Coronary artery (tissue), 2 donors: Measurements from ENCODE around the gene CD79B.
"Not testable (repeated sequence)": the region's sequence is repeated elsewhere in the genome, so short reads cannot be mapped to it uniquely, and the experiment has no call there.

Experiments used
- DNase-seq: peaks from one replicate; pipeline ENCODE4 v3.0.0-alpha.2; 2017; ENCODE audit warnings: low spot score
- H3K27ac ChIP-seq, 2 donors: fragments of 200-600 bp; sonication (generic); one replicate each; pipeline ENCODE4 v1.5.1; 2016 to 2019
- H3K4me3 ChIP-seq: fragments of 200-600 bp; sonication (generic); 2 replicates; pipeline ENCODE4 v1.5.1; 2016; ENCODE audit warnings: mild to moderate bottlenecking, moderate library complexity
- CTCF ChIP-seq: fragments of 200-600 bp; sonication (generic); IDR thresholded peaks from one replicate; pipeline ENCODE4 v1.5.1; 2019; ENCODE audit warnings: antibody characterized with exemption

The CD79B gene

GRCh38 chr17:63926164-63926563 is 6.0 kb downstream of the CD79B start:
- DNase-seq: no peak
- no peak for TF ChIP-seq CTCF
- no peak overlapping the region for H3K27ac ChIP-seq
- H3K4me3 ChIP-seq: no peak overlapping the region

GRCh38 chr17:63925615-63926014 is 6.5 kb downstream of the CD79B start:
- Histone ChIP-seq H3K4me3 (no peak overlapping the region), H3K27ac (no peak overlapping the region)
- no peak for TF ChIP-seq CTCF
- DNase-seq: no peak

GRCh38 chr17:63922402-63922801 is 9.7 kb downstream of the CD79B start:
- H3K27ac ChIP-seq, H3K4me3 ChIP-seq, DNase-seq: not testable (repeated sequence)

GRCh38 chr17:63920779-63921178 is 11.4 kb downstream of the CD79B start:
- H3K4me3 ChIP-seq, H3K27ac ChIP-seq, DNase-seq: not testable (repeated sequence)

GRCh38 chr17:63920050-63920449 is 12.1 kb downstream of the CD79B start:
- H3K4me3 ChIP-seq, DNase-seq: not testable (repeated sequence)

GRCh38 chr17:63919311-63919723 is 12.8 kb downstream of the CD79B start:
- Histone ChIP-seq H3K27ac (no peak overlapping the region), H3K4me3 (no peak overlapping the region)
- TF ChIP-seq CTCF: peak; percentile 91
- DNase-seq: no peak

More at GRCh38 chr17:63920050-63920449, 12.1 kb downstream of the CD79B start:
- not testable (repeated sequence) for H3K27ac ChIP-seq

- H3K4me3 ChIP-seq, DNase-seq, H3K27ac ChIP-seq: not testable (repeated sequence)
Measured at GRCh38 chr17:63918789-63919305, 13.3 kb downstream of the CD79B start, which contains the start of gene GH1. TSS of gene GH1 (minus strand) at chr17:63918839. CDS start at chr17:63918776, 63 bp downstream.

GRCh38 chr17:63918305-63918704 is 13.8 kb downstream of the CD79B start:
- DNase-seq: no peak
- H3K27ac ChIP-seq: no peak overlapping the region
- no peak for TF ChIP-seq CTCF
- H3K4me3 ChIP-seq: no peak overlapping the region

- no peak for TF ChIP-seq CTCF
- DNase-seq: no peak
- no peak overlapping the region for H3K4me3 ChIP-seq
- H3K27ac ChIP-seq: no peak overlapping the region
Measured at GRCh38 chr17:63917646-63918045, 14.5 kb downstream of the CD79B start.

GRCh38 chr17:63917206-63917605 is 14.9 kb downstream of the CD79B start:
- not testable (repeated sequence) for DNase-seq, H3K4me3 ChIP-seq, H3K27ac ChIP-seq
